Heart left ventricle (tissue), 16 donors: ENCODE data around the gene ANKRD50. TPM values are rescaled to one million over a fixed set of nuclear protein-coding genes. Genes with fewer than 3 reads are reported as not detected.

Experiments used
- ATAC-seq, 4 donors: fragments of 200-7000 bp; cut with Tn5 transposase; one replicate each; pipeline ENCODE4 v1.9.1; 2020 to 2022; ENCODE audit warnings: moderate library complexity in 4 of 4, mild to moderate bottlenecking in 3 of 4, moderate number of reproducible peaks in 1 of 4
- DNase-seq, 5 donors: peaks; one replicate each; pipeline ENCODE4 v3.0.0-alpha.2; 2020
- H3K27ac ChIP-seq, 12 donors: fragments of 200-600 bp; sonication (generic) in 4 of 12; one replicate each; pipeline versions ENCODE4 v1.5.0 to v1.8.0; 2016 to 2022; ENCODE audit warnings: mild to moderate bottlenecking in 2 of 12
- H3K27me3 ChIP-seq, 9 donors: fragments of 200-600 bp; sonication (generic) in 2 of 9; one replicate each; pipeline versions ENCODE4 v1.5.1 to v1.8.0; 2016 to 2022; ENCODE audit warnings: mild to moderate bottlenecking in 3 of 9
- H3K36me3 ChIP-seq, 9 donors: fragments of 200-600 bp; sonication (generic) in 2 of 9; one replicate each; pipeline versions ENCODE4 v1.5.0 to v1.8.0; 2018 to 2022; ENCODE audit warnings: mild to moderate bottlenecking in 2 of 9
- H3K4me1 ChIP-seq, 12 donors: fragments of 200-600 bp; sonication (generic) in 4 of 12; one replicate each; pipeline versions ENCODE4 v1.5.0 to v1.8.0; 2016 to 2022; ENCODE audit warnings: mild to moderate bottlenecking in 3 of 12
- H3K4me3 ChIP-seq, 12 donors: fragments of 200-600 bp; sonication (generic) in 4 of 12; one replicate each; pipeline versions ENCODE4 v1.5.0 to v1.8.0; 2017 to 2022; ENCODE audit warnings: mild to moderate bottlenecking in 9 of 12, moderate library complexity in 4 of 12
- H3K9me3 ChIP-seq, 12 donors: fragments of 200-600 bp; sonication (generic) in 4 of 12; one replicate each; pipeline versions ENCODE4 v1.5.0 to v1.8.0; 2016 to 2022; ENCODE audit warnings: mild to moderate bottlenecking in 1 of 12
- POLR2A ChIP-seq, 2 donors: fragments of 450-650 bp; IDR thresholded peaks; one replicate each; pipeline ENCODE4 v1.6.1; 2017; ENCODE audit warnings: antibody characterized with exemption in 2 of 2, mild to moderate bottlenecking in 2 of 2, moderate library complexity in 2 of 2
- WGBS, 4 donors: extraction: QIAGEN DNeasy Blood & Tissue Kit in 2 of 4; methylation state at CpG; one replicate each; pipeline versions ENCODE4 v1.1.5 to v1.1.7; 2013 to 2018; 5-methylcytosine and 5-hydroxymethylcytosine counted together
- intact Hi-C, 10 donors: fragments of 100-400 bp; cut with DNase I; formaldehyde crosslinking; loops; one replicate each; pipeline versions ENCODE4 v1.11.1 to v1.14.2; 2022
- polyA plus RNA-seq, 2 donors: library from polyadenylated mRNA; stranded (reverse); fragments of 200-250 nt; gene quantifications; one replicate each; pipeline ENCODE4 v1.2.3, GENCODE V29; 2013
- total RNA-seq, 9 donors: library from RNA; depleted of rRNA in 2 of 9; stranded (reverse); fragments of >200 nt in 2 of 9; fragmentation: NEBNext Ultra II Directional in 3 of 9; extraction: Animal tissue kit (Norgen Biotek cat#: 25700) in 3 of 9; gene quantifications; one replicate each; pipeline versions ENCODE4 v1.1.0 to v1.2.4, GENCODE V29; 2016 to 2023
- TF ChIP-seq, protein P1 (sequence below), 12 donors: fragments of 200-600 bp; sonication (generic) in 4 of 12; IDR thresholded peaks; one replicate each; pipeline versions ENCODE4 v1.5.0 to v1.8.0; 2018 to 2022; ENCODE audit warnings: antibody characterized with exemption in 12 of 12, mild to moderate bottlenecking in 5 of 12
- donor health status: ischemic (EF 13 %, LVEDD 7.1; RV severe dilation, severe dysfunction).
- donor health status: healthy with polysubstance abuse.
- donor health status: DM: no; HTN: yes; CAD: no.
- donor health status: DM: no; HTN: no; CAD: no.
- donor health status: ischemic (EF 25% LVEDD 6.9; RV normal size, moderate dysfunction).
- donor health status: ischemic (EF 25% LVEDD 5.7; RV mildly dilated, moderate dysfunction).
- donor health status: healthy.
- donor health status: DM: yes; HTN: yes; CAD: no.
- donor health status: ischemic (EF 35%, LVEDD 5.7; RV mildly dilated, moderate dysfunction).
- donor health status: nonischemic (EF 11% LVEDD 7.7; RV severe dilation, severe dysfunction).
- donor health status: DM: yes; HTN: yes; CAD: no.
- donor health status: PGD.
- donor health status: ischemic (EF 29% LVEDD 5.4; RV normal size, mild dysfunction).
- donor health status: nonischemic (EF 23%, LVEDD 6.1; RV moderate dilation, normal function).

ANKRD50 gene
- total and polyA plus RNA-seq, 11 donors = 1.8 to 19.0 (median 8.1) TPM

DNA sequence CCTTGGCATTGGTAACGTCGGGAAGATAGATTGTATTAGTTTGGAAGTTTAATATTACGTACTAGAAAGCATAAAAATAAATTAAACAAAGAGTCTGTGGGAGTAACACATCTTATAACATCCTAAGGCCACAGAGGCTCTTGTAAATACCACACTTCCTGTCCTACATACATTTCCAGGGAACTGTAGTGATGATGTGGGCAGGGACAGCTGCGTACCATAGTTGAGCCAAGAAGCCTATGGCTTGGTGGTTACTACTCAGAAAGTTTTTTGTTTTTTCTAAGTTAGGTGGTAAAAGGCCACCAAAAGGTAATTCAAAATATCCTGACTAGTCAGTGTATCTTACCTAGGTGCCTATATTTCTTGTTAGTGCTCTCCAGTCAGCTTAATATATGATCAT is 4.6 kb upstream of the ANKRD50 start:
- Histone ChIP-seq H3K36me3 (no peaks in the 10 kb centered on the region), H3K9me3 (no peaks in the 10 kb centered on the region), H3K4me1 (peaks cover 0 to 7% (median 0%) of the 10 kb centered on the region in 12 donors), H3K27ac (no peak overlapping the region), H3K27me3 (no peaks in the 10 kb centered on the region), H3K4me3 (no peak overlapping the region)
- intact Hi-C loops = loop anchor here in 5 of 10 donors (10.0 kb wide), 3 partner anchors 218 to 382 kb away; no protein-coding TSS in a partner anchor
- no peak for DNase-seq
- 89 to 95% (median 93%) methylated on average over 4 of the region's 4 CpGs for WGBS, 4 donors
- TF ChIP-seq, protein P1, sequence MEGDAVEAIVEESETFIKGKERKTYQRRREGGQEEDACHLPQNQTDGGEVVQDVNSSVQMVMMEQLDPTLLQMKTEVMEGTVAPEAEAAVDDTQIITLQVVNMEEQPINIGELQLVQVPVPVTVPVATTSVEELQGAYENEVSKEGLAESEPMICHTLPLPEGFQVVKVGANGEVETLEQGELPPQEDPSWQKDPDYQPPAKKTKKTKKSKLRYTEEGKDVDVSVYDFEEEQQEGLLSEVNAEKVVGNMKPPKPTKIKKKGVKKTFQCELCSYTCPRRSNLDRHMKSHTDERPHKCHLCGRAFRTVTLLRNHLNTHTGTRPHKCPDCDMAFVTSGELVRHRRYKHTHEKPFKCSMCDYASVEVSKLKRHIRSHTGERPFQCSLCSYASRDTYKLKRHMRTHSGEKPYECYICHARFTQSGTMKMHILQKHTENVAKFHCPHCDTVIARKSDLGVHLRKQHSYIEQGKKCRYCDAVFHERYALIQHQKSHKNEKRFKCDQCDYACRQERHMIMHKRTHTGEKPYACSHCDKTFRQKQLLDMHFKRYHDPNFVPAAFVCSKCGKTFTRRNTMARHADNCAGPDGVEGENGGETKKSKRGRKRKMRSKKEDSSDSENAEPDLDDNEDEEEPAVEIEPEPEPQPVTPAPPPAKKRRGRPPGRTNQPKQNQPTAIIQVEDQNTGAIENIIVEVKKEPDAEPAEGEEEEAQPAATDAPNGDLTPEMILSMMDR (IDR thresholded peaks at IDR 0.05) = no peak
- TF ChIP-seq POLR2A (IDR thresholded peaks at IDR 0.05) = no peak
- no peak for ATAC-seq

DNA sequence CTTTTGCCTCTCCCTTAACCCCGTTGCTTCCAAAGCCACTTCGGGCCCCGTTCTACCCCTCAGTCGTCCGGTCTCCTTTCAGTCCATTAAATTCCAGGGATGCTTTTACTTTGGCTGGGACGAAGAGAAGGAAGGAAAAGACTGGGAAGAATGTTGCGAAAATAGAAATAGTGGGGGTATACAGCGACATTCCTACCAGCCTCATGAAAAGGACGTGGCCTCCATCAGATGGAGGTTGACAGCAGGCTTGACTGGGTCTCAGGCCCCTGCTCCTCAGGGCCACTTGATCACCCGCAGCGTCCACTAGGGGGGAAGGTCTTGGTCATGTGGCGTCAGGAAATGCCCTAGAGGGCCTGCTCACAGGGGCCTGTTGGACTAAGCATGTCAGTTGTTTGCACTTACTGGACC is 657 bp upstream of the ANKRD50 start:
- Histone ChIP-seq H3K4me3 (peak overlapping the region; percentile 66 to 92 (median 88)), H3K36me3 (no peaks in the 10 kb centered on the region), H3K9me3 (no peaks in the 10 kb centered on the region), H3K4me1 (peaks cover 0 to 33% (median 20%) of the 10 kb centered on the region in 12 donors), H3K27me3 (no peaks in the 10 kb centered on the region), H3K27ac (peak overlapping the region; percentile 85 to 98 (median 96))
- DNase-seq (peak; percentile 74 to 85 (median 77)), ATAC-seq (peak in 3 of 4 donors; percentile 67 to 80 (median 75))
- intact Hi-C loops = loop anchor here in 8 of 10 donors (2.0 to 10.0 kb wide), 9 partner anchors 219 to 381 kb away; no protein-coding TSS in a partner anchor
- WGBS, 4 donors = 2 to 3% (median 2%) methylated on average over 12 of the region's 12 CpGs
- TF ChIP-seq, protein P1 (IDR thresholded peaks at IDR 0.05) = peak; percentile 34 to 58 (median 49)
- TF ChIP-seq POLR2A (IDR thresholded peaks at IDR 0.05) = no peak

DNA sequence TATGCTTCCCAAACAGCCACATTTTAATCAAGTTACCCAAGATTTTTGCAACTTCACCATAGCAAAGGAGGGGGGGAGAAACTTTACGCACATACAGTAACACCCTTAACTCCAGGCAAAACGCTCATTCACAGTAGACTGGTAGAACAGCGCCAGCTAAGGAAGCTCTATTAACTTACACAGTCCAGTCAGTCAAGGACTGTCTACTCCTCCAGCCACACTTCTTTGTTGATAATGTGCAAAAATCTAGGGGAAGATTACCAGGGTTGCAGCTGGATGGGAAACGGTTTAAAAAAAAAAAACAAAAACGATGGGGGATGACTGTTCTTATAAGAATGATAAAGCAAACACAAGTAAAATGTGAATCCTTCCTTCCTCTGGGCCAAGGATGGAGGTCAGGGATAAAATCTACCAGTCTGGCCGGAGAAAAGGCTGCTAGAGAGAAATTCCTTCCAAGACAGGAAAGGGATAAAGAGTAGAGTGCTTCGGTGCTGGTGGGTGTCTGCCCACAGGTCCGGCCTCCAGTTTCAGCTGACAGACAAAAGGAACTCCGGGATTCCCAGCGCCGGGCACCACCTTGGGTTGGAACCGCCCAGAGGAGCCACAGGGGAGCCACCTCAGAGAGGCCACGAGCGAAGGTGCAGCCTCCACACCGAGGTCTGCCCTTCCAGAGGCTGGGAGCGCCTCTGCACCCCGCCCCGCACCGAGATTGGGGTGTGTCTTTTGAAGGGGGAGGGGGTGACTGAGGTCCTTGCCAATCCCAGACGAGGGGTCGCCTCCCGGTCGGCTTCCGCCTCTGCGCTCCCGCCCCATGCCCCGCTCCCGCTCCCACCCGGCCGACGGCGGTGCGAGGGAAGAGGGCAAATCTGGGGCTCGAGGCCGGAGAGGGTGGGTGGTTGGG is 811 bp downstream of the ANKRD50 start:
- peak overlapping the region; percentile 66 to 92 (median 88) for H3K4me3 ChIP-seq
- intact Hi-C loops = loop anchor here in 8 of 10 donors (2.0 to 10.0 kb wide), 9 partner anchors 221 to 379 kb away; no protein-coding TSS in a partner anchor
- WGBS, 4 donors = 0 to 2% (median 1%) methylated on average over 20 to 35 of the region's 35 CpGs
- peaks cover 0 to 41% (median 22%) of the 10 kb centered on the region in 12 donors for H3K4me1 ChIP-seq
- peaks cover 0 to 8% (median 0%) of the 10 kb centered on the region in 9 donors for H3K36me3 ChIP-seq
- H3K27me3 ChIP-seq = no peaks in the 10 kb centered on the region
- no peak for TF ChIP-seq POLR2A (IDR thresholded peaks at IDR 0.05)
- TF ChIP-seq, protein P1 (IDR thresholded peaks at IDR 0.05) = peak in 5 of 12 donors; percentile 6 to 46 (median 28)
- no peaks in the 10 kb centered on the region for H3K9me3 ChIP-seq
- ATAC-seq = peak; percentile 57 to 77 (median 70)
- DNase-seq = peak in 4 of 5 donors; percentile 30 to 57 (median 43)
- H3K27ac ChIP-seq = peak overlapping the region; percentile 85 to 98 (median 96)

DNA sequence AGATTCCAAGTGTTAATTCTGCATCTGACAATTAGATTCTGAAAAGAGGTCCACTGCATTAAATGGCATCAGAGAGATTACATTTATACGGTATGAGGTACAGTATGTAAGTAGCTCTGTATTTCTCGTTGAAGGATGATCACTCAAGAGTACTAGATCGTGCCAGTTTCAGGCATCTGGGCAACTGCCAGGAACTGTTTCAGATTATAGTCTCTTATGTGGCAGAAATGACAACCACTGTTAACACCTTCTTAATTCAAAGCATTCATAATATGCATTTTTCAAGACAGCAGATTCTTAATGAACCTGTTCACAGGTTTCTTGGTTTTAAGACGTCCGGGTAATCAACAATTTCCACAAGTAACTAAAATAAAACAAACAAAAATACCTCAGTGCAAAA is 1.6 kb downstream of the ANKRD50 start:
- H3K4me3 ChIP-seq = peak overlapping the region in 11 of 12 donors; percentile 66 to 91 (median 88)
- H3K9me3 ChIP-seq = no peaks in the 10 kb centered on the region
- no peaks in the 10 kb centered on the region for H3K27me3 ChIP-seq
- H3K4me1 ChIP-seq = peaks cover 0 to 41% (median 22%) of the 10 kb centered on the region in 12 donors
- 8 to 15% (median 10%) methylated on average over 5 of the region's 5 CpGs for WGBS, 4 donors
- ATAC-seq (no peak), DNase-seq (peak in 2 of 5 donors; percentile 22 to 25)
- H3K27ac ChIP-seq = peak overlapping the region in 5 of 12 donors; percentile 96 to 98 (median 97)
- no peak for TF ChIP-seq POLR2A (IDR thresholded peaks at IDR 0.05)
- TF ChIP-seq, protein P1 (IDR thresholded peaks at IDR 0.05) = no peak
- intact Hi-C loops = loop anchor here in 8 of 10 donors (5.0 to 10.0 kb wide), 8 partner anchors 221 to 379 kb away; no protein-coding TSS in a partner anchor
- peaks cover 0 to 8% (median 0%) of the 10 kb centered on the region in 9 donors for H3K36me3 ChIP-seq
